Erythroblast (primary cell): Measurements from ENCODE around the gene MYF5.

Experiments used
- GATA1 ChIP-seq: IDR thresholded peaks from 2 replicates; pipeline ENCODE4 v1.6.1; 2011; ENCODE audit warnings: low read depth, mild to moderate bottlenecking, control low read depth, low read length, moderate library complexity
- POLR2A ChIP-seq: IDR thresholded peaks from 2 replicates; pipeline ENCODE4 v1.6.1; 2011; ENCODE audit warnings: mild to moderate bottlenecking, low read length

GRCh38 chr12:80714846-80715245 is 1.9 kb upstream of the MYF5 start:
- TF ChIP-seq POLR2A: no peak
- TF ChIP-seq GATA1: no peak
